Calu3 (cell line): ENCODE data around the gene KRTAP4-12. TPM values are rescaled to one million over a fixed set of nuclear protein-coding genes. Genes with fewer than 3 reads are reported as not detected.
"Not testable (repeated sequence)": the region's sequence is repeated elsewhere in the genome, so short reads cannot be mapped to it uniquely, and the experiment has no call there.

Experiments used
- BruUV-seq: library from RNA; stranded (reverse); fragments of 400-500 nt; replicated peaks from 2 replicates; lab custom pipeline; 2021; lab: Mats Ljungman, UMichigan
- CTCF ChIA-PET: fragments of 300-600 bp; sonication (Branson Sonifier 250); formaldehyde crosslinking; loops from one replicate; lab custom pipeline; 2022; ENCODE audit warnings: antibody characterized with exemption; lab: Charles Lee
- DNase-seq: peaks from one replicate; pipeline ENCODE4 v3.0.0; 2022
- H3K27ac Mint-ChIP-seq: one replicate; pipeline ENCODE4 v1.8.0; 2022; ENCODE audit warnings: mixed read lengths; ENCODE audit not compliant: unreplicated experiment
- H3K27me3 Mint-ChIP-seq: one replicate; pipeline ENCODE4 v1.8.0; 2022; ENCODE audit warnings: mixed read lengths; ENCODE audit not compliant: unreplicated experiment
- H3K36me3 Mint-ChIP-seq: one replicate; pipeline ENCODE4 v1.8.0; 2022; ENCODE audit warnings: mild to moderate bottlenecking, moderate library complexity, mixed read lengths; ENCODE audit not compliant: insufficient read depth, unreplicated experiment
- H3K4me1 Mint-ChIP-seq: one replicate; pipeline ENCODE4 v1.8.0; 2022; ENCODE audit warnings: mild to moderate bottlenecking, low read depth, mixed read lengths; ENCODE audit not compliant: unreplicated experiment
- H3K4me3 Mint-ChIP-seq: one replicate; pipeline ENCODE4 v1.8.0; 2022; ENCODE audit warnings: mild to moderate bottlenecking, low read depth, moderate library complexity, mixed read lengths; ENCODE audit not compliant: unreplicated experiment
- H3K9me3 Mint-ChIP-seq: one replicate; pipeline ENCODE4 v1.8.0; 2022; ENCODE audit warnings: low read depth, mixed read lengths; ENCODE audit not compliant: unreplicated experiment
- intact Hi-C: fragments of 100-400 bp; cut with micrococcal nuclease; formaldehyde crosslinking; loops from one replicate; pipeline ENCODE4 v1.10.0; 2022; ENCODE audit not compliant: unreplicated experiment
- total RNA-seq: library from RNA; stranded (reverse); gene quantifications from 2 replicates; pipeline ENCODE4 v1.2.3, GENCODE V29; 2022
- TF ChIP-seq, protein P1 (sequence below): fragments of 200-600 bp; IDR thresholded peaks from one replicate; pipeline ENCODE4 v1.8.0; 2022; ENCODE audit warnings: antibody characterized with exemption; ENCODE audit not compliant: unreplicated experiment

Gene KRTAP4-12
- total RNA-seq, 1 experiment from 2014 or later, result not detected

DNA sequence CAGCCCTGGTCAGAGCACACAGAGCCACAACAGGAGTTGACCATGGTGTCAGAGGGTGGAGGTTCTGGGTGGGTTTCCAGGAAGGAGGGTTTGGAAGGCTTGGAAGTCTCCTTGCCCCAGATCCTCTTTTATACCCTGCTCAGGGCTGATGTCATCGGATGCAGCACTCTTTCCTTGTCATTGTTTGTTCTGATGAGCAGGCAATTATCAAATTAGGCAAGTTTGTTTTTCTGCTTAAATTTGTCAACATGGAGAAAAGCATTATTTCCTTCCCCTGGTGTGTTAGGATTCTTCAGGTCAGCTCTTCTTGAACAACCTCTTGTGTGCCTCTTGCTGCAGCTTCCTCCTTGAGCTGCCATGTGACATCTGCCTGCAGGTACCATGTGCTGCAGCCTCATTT, 36.7 kb upstream of the KRTAP4-12 start, which contains the start of gene KRTAP4-4:
KRTAP4-4 (minus strand) TSS at position 101 of the 400 bp plus-strand sequence; CDS start at position 44, 57 bp downstream.
- Mint-ChIP-seq H3K27me3 (no peaks in the 10 kb centered on the region), H3K9me3 (no peaks in the 10 kb centered on the region), H3K4me3 (no peak within 1 kb of the TSS), H3K36me3 (no peaks in the 10 kb centered on the region), H3K4me1 (no peaks in the 10 kb centered on the region), H3K27ac (no peak within 1 kb of the TSS)
- intact Hi-C loops, result no loop called here
- TF ChIP-seq, protein P1, sequence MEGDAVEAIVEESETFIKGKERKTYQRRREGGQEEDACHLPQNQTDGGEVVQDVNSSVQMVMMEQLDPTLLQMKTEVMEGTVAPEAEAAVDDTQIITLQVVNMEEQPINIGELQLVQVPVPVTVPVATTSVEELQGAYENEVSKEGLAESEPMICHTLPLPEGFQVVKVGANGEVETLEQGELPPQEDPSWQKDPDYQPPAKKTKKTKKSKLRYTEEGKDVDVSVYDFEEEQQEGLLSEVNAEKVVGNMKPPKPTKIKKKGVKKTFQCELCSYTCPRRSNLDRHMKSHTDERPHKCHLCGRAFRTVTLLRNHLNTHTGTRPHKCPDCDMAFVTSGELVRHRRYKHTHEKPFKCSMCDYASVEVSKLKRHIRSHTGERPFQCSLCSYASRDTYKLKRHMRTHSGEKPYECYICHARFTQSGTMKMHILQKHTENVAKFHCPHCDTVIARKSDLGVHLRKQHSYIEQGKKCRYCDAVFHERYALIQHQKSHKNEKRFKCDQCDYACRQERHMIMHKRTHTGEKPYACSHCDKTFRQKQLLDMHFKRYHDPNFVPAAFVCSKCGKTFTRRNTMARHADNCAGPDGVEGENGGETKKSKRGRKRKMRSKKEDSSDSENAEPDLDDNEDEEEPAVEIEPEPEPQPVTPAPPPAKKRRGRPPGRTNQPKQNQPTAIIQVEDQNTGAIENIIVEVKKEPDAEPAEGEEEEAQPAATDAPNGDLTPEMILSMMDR, result no peak
- CTCF ChIA-PET, result interaction anchor here (0.5 to 0.7 kb wide), 2 partner anchors 12 to 359 kb away, joined by 3 read pairs; no protein-coding TSS in a partner anchor
- no peak for DNase-seq
- BruUV-seq, result no TSS peak

DNA sequence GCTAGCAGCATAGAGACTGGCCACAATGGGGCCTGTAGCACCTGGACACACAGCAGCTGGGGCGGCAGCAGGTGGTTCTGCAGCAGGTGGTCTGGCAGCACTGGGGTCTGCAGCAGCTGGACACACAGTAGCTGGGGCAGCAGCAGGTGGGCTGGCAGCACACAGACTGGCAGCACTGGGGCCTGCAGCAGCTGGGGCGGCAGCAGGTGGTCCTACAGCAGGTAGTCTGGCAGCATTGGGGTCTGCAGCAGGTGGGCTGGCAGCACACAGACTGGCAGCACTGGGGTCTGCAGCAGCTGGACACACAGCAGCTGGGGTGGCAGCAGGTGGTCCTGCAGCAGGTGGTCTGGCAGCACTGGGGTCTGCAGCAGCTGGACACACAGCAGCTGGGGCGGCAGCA, 36.2 kb upstream of the KRTAP4-12 start:
- H3K9me3 Mint-ChIP-seq, intact Hi-C loops, BruUV-seq, H3K4me1 Mint-ChIP-seq, H3K27me3 Mint-ChIP-seq, H3K36me3 Mint-ChIP-seq, H3K4me3 Mint-ChIP-seq, H3K27ac Mint-ChIP-seq, DNase-seq: not testable (repeated sequence)
- CTCF ChIA-PET, result interaction anchor here (0.5 kb wide), 1 partner anchor 13 kb away, joined by 3 read pairs; no protein-coding TSS in a partner anchor

DNA sequence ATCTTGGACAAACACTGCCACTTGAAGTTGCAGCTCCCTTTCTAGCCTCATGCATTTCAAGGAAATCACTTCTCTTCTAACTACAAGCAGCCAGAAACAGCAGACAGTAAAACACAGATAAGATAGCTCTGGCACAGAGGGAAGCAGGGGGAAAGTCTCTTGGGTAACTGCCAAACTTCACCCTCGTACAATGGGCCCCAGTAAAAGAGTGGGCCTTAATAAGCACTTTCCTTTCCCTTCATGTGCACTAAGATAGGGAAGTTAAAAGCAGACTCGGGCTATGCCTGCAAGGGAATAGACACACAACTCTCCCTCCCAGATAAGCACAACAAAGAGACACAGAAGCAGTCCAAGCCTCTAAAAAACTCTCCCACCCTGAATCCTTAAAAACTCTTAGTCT, 29.9 kb upstream of the KRTAP4-12 start:
- CTCF ChIA-PET, result no interaction called here
- Mint-ChIP-seq H3K36me3 (no peaks in the 10 kb centered on the region), H3K4me1 (peaks cover 3% of the 10 kb centered on the region), H3K4me3 (no peak overlapping the region), H3K27ac (no peak overlapping the region), H3K9me3 (no peaks in the 10 kb centered on the region), H3K27me3 (no peaks in the 10 kb centered on the region)
- intact Hi-C loops, result no loop called here
- DNase-seq, result no peak
- TF ChIP-seq, protein P1, result no peak
- BruUV-seq, result no TSS peak

DNA sequence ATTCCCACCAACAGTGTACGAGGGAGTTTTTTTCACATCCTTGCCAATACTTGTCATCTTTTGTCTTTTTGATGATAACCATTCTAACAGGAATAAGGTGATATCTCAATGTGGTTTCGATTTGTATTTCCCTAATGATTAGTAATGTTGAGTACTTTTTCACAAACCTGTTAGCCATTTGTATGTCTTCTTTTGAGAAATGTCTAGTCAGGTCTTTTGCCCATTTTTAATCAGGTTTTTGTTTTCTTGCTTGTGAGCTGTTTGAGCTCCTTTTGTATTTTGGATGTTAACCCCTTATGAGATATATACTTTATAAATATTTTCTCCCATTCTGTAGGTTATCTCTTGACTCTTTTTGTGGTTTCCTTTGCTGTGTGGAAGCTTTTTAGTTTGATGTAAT, 27.5 kb upstream of the KRTAP4-12 start:
- intact Hi-C loops, result no loop called here
- TF ChIP-seq, protein P1, result no peak
- BruUV-seq, result no TSS peak
- CTCF ChIA-PET, result no interaction called here
- H3K4me3 Mint-ChIP-seq, result no peak overlapping the region
- H3K9me3 Mint-ChIP-seq, result no peaks in the 10 kb centered on the region
- DNase-seq, result no peak
- no peaks in the 10 kb centered on the region for H3K27me3 Mint-ChIP-seq
- no peaks in the 10 kb centered on the region for H3K36me3 Mint-ChIP-seq
- H3K4me1 Mint-ChIP-seq, result peaks cover 6% of the 10 kb centered on the region
- H3K27ac Mint-ChIP-seq, result no peak overlapping the region

DNA sequence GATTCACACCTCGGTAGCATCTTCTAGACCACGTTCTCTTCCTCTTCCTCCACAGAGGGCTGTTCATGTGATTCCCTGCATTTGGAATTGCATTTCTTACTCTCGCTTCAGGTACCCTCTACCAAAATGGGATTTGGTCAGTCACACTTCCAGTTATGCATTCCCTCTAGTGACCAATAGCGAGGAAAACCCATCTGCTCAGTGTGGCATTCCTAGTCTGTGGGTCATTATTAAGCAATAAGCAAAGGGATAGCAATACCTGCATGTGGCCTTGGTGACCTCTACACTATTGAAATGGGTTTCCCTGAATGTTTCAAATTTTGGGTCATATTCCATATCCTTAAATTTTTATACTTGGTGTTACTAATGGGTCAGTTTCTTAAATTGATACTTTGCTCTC, 26.0 kb upstream of the KRTAP4-12 start:
- no peak overlapping the region for H3K4me3 Mint-ChIP-seq
- CTCF ChIA-PET, result no interaction called here
- TF ChIP-seq, protein P1, result no peak
- no peak overlapping the region for H3K27ac Mint-ChIP-seq
- DNase-seq, result no peak
- intact Hi-C loops, result no loop called here
- no peaks in the 10 kb centered on the region for H3K36me3 Mint-ChIP-seq
- BruUV-seq, result no TSS peak
- no peaks in the 10 kb centered on the region for H3K9me3 Mint-ChIP-seq
- H3K4me1 Mint-ChIP-seq, result peaks cover 6% of the 10 kb centered on the region
- no peaks in the 10 kb centered on the region for H3K27me3 Mint-ChIP-seq
